DND-41 (cell line): Measurements from ENCODE around the gene RAB3C.
"Not testable (repeated sequence)": the region's sequence is repeated elsewhere in the genome, so short reads cannot be mapped to it uniquely, and the experiment has no call there.

Experiments
- ATAC-seq: fragments of 200-7000 bp; cut with Tn5 transposase; 3 replicates; pipeline ENCODE4 v1.9.1; 2021; ENCODE audit warnings: low read depth; ENCODE audit not compliant: insufficient read depth
- DNase-seq: peaks from one replicate; pipeline ENCODE4 v3.0.0-alpha.2; 2020
- H2AFZ ChIP-seq: 2 replicates; pipeline ENCODE4 v1.6.0; 2012; ENCODE audit warnings: low read depth, low read length
- H3K27ac ChIP-seq: 2 replicates; pipeline ENCODE4 v1.5.1; 2012; ENCODE audit warnings: low read length, inconsistent platforms
- H3K27me3 ChIP-seq: fragments of 200-600 bp; sonication (generic); 2 replicates; pipeline ENCODE4 v1.6.0; 2012; ENCODE audit warnings: low read length, mild to moderate bottlenecking, inconsistent platforms; ENCODE audit not compliant: insufficient read depth, poor library complexity
- H3K36me3 ChIP-seq: 2 replicates; pipeline ENCODE4 v1.5.1; 2012; ENCODE audit warnings: low read length, inconsistent platforms; ENCODE audit not compliant: insufficient read depth
- H3K4me1 ChIP-seq: 2 replicates; pipeline ENCODE4 v1.5.1; 2012; ENCODE audit warnings: mild to moderate bottlenecking, low read length; ENCODE audit not compliant: insufficient read depth
- H3K4me2 ChIP-seq: 2 replicates; pipeline ENCODE4 v1.6.0; 2012; ENCODE audit warnings: mild to moderate bottlenecking, moderate library complexity, low read length, inconsistent platforms; ENCODE audit not compliant: insufficient read depth
- H3K4me3 ChIP-seq, 2 experiments: fragments of 200-600 bp in 1 of 2; shearing (Covaris generic) in 1 of 2; 2 replicates each; pipeline ENCODE4 v1.5.1; 2012 to 2016; ENCODE audit warnings: inconsistent platforms in 2 of 2, low read length in 2 of 2, mild to moderate bottlenecking in 2 of 2, low read depth in 1 of 2, moderate library complexity in 1 of 2
- H3K79me2 ChIP-seq: 2 replicates; pipeline ENCODE4 v1.6.0; 2012; ENCODE audit warnings: low read length, inconsistent platforms; ENCODE audit not compliant: insufficient read depth
- H3K9ac ChIP-seq: 2 replicates; pipeline ENCODE4 v1.6.0; 2012; ENCODE audit warnings: low read depth, mild to moderate bottlenecking, inconsistent platforms, low read length, moderate library complexity
- H3K9me3 ChIP-seq: 2 replicates; pipeline ENCODE4 v1.5.1; 2012; ENCODE audit warnings: low read length, moderate library complexity, mild to moderate bottlenecking, inconsistent platforms; ENCODE audit not compliant: insufficient read depth, severe bottlenecking
- H4K20me1 ChIP-seq: 2 replicates; pipeline ENCODE4 v1.6.0; 2012; ENCODE audit warnings: low read length; ENCODE audit not compliant: insufficient read depth
- EZH2 ChIP-seq: IDR thresholded peaks from 3 replicates; pipeline ENCODE4 v1.6.1; 2012; ENCODE audit warnings: borderline replicate concordance, low read depth, mild to moderate bottlenecking, moderate library complexity, low read length, inconsistent platforms; ENCODE audit not compliant: severe bottlenecking
- TF ChIP-seq, protein P1 (sequence below): IDR thresholded peaks from 2 replicates; pipeline ENCODE4 v1.5.1; 2012; ENCODE audit warnings: borderline replicate concordance, low read length, moderate library complexity, mild to moderate bottlenecking; ENCODE audit not compliant: poor library complexity, severe bottlenecking; ENCODE audit errors: extremely low read depth

RAB3C gene

DNA sequence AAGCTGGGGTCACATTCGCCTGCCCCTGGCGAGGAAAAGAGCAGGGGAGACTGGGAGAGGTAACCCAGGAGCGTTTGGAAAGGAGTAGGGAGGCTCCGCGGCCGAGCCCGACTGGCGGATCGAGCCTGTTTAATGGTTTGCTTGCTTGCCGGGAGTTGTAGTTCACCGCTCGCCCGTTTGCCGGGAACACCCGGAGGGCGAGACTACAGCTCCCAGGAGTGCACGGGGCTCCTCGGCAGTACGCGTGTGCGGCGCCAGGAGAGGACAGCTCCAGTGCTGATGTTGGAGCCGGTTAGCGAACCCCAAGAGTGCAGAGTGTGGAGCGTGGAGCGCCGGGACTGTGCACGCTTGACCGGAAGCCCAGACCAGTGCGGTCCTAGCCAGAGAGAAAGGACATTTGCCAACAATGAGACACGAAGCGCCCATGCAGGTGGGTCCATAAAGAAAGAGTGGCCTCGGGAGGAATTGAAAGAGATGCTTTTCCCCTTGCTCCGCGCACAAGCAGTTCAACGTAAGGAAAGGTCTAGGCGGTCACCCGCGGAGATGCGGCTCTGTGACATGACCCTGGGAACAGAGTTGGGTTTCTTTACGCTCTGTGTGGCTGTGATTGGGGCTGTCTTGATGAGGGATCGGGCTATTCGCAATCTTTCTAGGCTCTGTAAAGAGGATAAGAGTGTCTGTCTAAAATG is at the start of gene RAB3C:
RAB3C (plus strand) TSS at position 273 of the 689 bp plus-strand sequence; CDS start at position 407, 134 bp downstream.
- Histone ChIP-seq H3K27me3 (no peaks in the 10 kb centered on the region), H3K79me2 (no peaks in the 10 kb centered on the region), H3K27ac (no peak within 1 kb of the TSS), H3K9me3 (no peaks in the 10 kb centered on the region), H3K4me3 (no peak within 1 kb of the TSS), H3K9ac (no peak within 1 kb of the TSS), H3K36me3 (no peaks in the 10 kb centered on the region), H4K20me1 (no peaks in the 10 kb centered on the region), H2AFZ (no peak within 1 kb of the TSS), H3K4me2 (no peak within 1 kb of the TSS), H3K4me1 (no peaks in the 10 kb centered on the region)
- no peak for DNase-seq
- TF ChIP-seq, protein P1, sequence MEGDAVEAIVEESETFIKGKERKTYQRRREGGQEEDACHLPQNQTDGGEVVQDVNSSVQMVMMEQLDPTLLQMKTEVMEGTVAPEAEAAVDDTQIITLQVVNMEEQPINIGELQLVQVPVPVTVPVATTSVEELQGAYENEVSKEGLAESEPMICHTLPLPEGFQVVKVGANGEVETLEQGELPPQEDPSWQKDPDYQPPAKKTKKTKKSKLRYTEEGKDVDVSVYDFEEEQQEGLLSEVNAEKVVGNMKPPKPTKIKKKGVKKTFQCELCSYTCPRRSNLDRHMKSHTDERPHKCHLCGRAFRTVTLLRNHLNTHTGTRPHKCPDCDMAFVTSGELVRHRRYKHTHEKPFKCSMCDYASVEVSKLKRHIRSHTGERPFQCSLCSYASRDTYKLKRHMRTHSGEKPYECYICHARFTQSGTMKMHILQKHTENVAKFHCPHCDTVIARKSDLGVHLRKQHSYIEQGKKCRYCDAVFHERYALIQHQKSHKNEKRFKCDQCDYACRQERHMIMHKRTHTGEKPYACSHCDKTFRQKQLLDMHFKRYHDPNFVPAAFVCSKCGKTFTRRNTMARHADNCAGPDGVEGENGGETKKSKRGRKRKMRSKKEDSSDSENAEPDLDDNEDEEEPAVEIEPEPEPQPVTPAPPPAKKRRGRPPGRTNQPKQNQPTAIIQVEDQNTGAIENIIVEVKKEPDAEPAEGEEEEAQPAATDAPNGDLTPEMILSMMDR: no peak
- no peak for ATAC-seq

DNA sequence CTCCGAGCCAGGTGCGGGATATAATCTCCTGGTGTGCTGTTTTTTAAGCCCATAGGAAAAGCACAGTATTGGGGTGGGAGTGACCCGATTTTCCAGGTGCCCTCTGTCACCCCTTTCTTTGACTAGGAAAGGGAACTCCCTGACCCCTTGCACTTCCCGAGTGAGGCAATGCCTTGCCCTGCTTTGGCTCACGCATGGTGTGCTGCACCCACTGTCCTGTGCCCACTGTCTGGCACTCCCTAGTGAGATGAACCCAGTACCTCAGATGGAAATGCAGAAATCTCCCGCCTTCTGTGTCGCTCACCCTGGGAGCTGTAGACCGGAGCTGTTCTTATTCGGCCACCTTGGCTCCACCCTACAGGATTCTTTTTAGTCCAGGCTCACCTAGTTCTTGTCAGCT is 40.9 kb upstream of the RAB3C start:
- DNase-seq, H3K36me3 ChIP-seq, ATAC-seq, H3K4me3 ChIP-seq, H3K27ac ChIP-seq, H3K9me3 ChIP-seq, H3K4me1 ChIP-seq, H3K4me2 ChIP-seq, H3K27me3 ChIP-seq, H3K9ac ChIP-seq, H4K20me1 ChIP-seq, H3K79me2 ChIP-seq, H2AFZ ChIP-seq: not testable (repeated sequence)

DNA sequence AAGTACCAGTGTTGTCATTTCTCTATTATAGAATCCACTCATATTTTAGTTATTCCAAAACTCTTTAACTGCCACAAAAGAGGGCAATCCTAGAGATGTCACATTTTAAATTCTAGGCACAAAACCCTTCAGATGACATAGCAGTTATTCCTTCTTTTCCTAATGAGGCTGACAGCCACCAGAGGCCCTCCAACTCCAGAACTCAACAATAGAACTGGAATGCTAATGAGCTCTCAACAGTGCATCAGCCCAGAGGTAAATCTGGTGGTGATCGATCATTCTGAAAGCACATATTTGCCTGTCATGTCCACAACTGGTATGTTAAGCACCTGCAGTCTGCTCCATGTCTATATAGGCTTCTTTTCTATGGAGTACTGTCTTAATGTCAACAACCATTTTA is 40.2 kb upstream of the RAB3C start:
- no peak for ATAC-seq
- Histone ChIP-seq H3K36me3 (no peaks in the 10 kb centered on the region), H3K4me2 (no peak overlapping the region), H3K9ac (no peak overlapping the region), H3K27ac (no peak overlapping the region), H3K79me2 (no peaks in the 10 kb centered on the region), H3K4me3 (no peak overlapping the region), H2AFZ (no peak overlapping the region), H3K4me1 (no peaks in the 10 kb centered on the region), H4K20me1 (no peaks in the 10 kb centered on the region), H3K9me3 (no peaks in the 10 kb centered on the region), H3K27me3 (no peaks in the 10 kb centered on the region)
- DNase-seq: no peak
- TF ChIP-seq EZH2: no peak
- TF ChIP-seq, protein P1: no peak

GRCh38 chr5:58543723-58544122 is 39.2 kb upstream of the RAB3C start:
- no peak overlapping the region for H3K4me2 ChIP-seq
- no peak overlapping the region for H2AFZ ChIP-seq
- no peak overlapping the region for H3K9ac ChIP-seq
- H3K27ac ChIP-seq: no peak overlapping the region
- no peak for DNase-seq
- H3K4me1 ChIP-seq: no peaks in the 10 kb centered on the region
- TF ChIP-seq EZH2: no peak
- TF ChIP-seq, protein P1: no peak
- ATAC-seq: no peak
- no peak overlapping the region for H3K4me3 ChIP-seq
- H3K79me2 ChIP-seq: no peaks in the 10 kb centered on the region
- no peaks in the 10 kb centered on the region for H3K9me3 ChIP-seq
- no peaks in the 10 kb centered on the region for H3K27me3 ChIP-seq
- no peaks in the 10 kb centered on the region for H4K20me1 ChIP-seq
- no peaks in the 10 kb centered on the region for H3K36me3 ChIP-seq
